GM12874 (cell line): ENCODE data around the gene NPAS1.

Source experiments
- CTCF ChIP-seq: IDR thresholded peaks from 2 replicates; pipeline ENCODE4 v1.5.1; 2011; ENCODE audit warnings: low read depth, mild to moderate bottlenecking, control low read depth, low read length, moderate library complexity; ENCODE audit not compliant: insufficient read depth

Gene NPAS1

GRCh38 chr19:47094557-47095475 is 75.2 kb downstream of the NPAS1 start:
- TF ChIP-seq CTCF, result no peak
